K562 (cell line): ENCODE data around the gene CSRP2. TPM values are rescaled to one million over a fixed set of nuclear protein-coding genes. Genes with fewer than 3 reads are reported as not detected.
A peak's percentile ranks its signal among the peaks of the same experiment; 100 is the strongest.

Experiments
- ATAC-seq: fragments of 200-7000 bp; cut with Tn5 transposase; 3 replicates; pipeline ENCODE4 v1.9.1; 2020; ENCODE audit warnings: moderate library complexity
- BruUV-seq: library from RNA; stranded (reverse); fragments of 400-500 nt; replicated peaks from 2 replicates; lab custom pipeline; 2021; lab: Mats Ljungman, UMichigan
- CTCF ChIA-PET: fragments of 300-600 bp; formaldehyde crosslinking; extraction: SDS; loops from one replicate; lab custom pipeline; 2021; ENCODE audit warnings: low intra/inter-chr PET ratio; lab: Yijun Ruan, JAX
- POLR2A ChIA-PET: fragments of 300-600, 350-650 bp; sonication (Branson Sonifier 250); formaldehyde crosslinking; extraction: SDS; loops from one replicate; lab custom pipeline; 2021; ENCODE audit warnings: antibody characterized with exemption, inconsistent platforms; lab: Yijun Ruan, JAX
- DNase-seq, 4 experiments: peaks; one replicate each; pipeline versions ENCODE4 v3.0.0 to v3.0.0-alpha.2; 2011 to 2018; ENCODE audit warnings: low spot score in 3 of 4, mixed read lengths in 3 of 4; ENCODE audit errors: extremely low read depth in 1 of 4
- FAIRE-seq: peaks from 2 replicates; lab custom pipeline; 2011; peaks lifted over from hg19 to GRCh38; lab: Jason Lieb, UNC
- H2AFZ ChIP-seq: 2 replicates; pipeline ENCODE4 v1.6.0; 2011; ENCODE audit warnings: low read depth, low read length, control low read depth, inconsistent platforms
- H3K27ac ChIP-seq: fragments of 200-600 bp; 3 replicates; pipeline ENCODE4 v1.8.0; 2011; ENCODE audit warnings: low read depth, mild to moderate bottlenecking, control low read depth, inconsistent platforms, low read length, moderate library complexity, mixed read lengths; ENCODE audit errors: extremely low read depth
- H3K27me3 ChIP-seq, 2 experiments: fragments of 300-600 bp in 1 of 2; 2 replicates in 1 of 2; 3 replicates in 1 of 2; pipeline versions ENCODE4 v1.6.0 to v1.8.0; 2011; ENCODE audit warnings: inconsistent platforms in 2 of 2, low read length in 2 of 2, mild to moderate bottlenecking in 1 of 2, mixed read lengths in 1 of 2, moderate library complexity in 1 of 2; ENCODE audit not compliant: control insufficient read depth in 2 of 2, insufficient read depth in 2 of 2
- H3K36me3 ChIP-seq: fragments of 300-600 bp; 3 replicates; pipeline ENCODE4 v1.8.0; 2011; ENCODE audit warnings: mild to moderate bottlenecking, low read length, inconsistent platforms; ENCODE audit not compliant: control insufficient read depth, insufficient read depth
- H3K4me1 ChIP-seq, 2 experiments: fragments of 200-600 bp in 1 of 2; replicated peaks in 1 of 2; 2 replicates in 1 of 2; 3 replicates in 1 of 2; pipeline versions ENCODE4 v1.5.1 to v1.8.0; 2011; ENCODE audit warnings: inconsistent platforms in 2 of 2, low read length in 2 of 2, mild to moderate bottlenecking in 1 of 2, mixed read lengths in 1 of 2, moderate library complexity in 1 of 2; ENCODE audit not compliant: control insufficient read depth in 2 of 2, insufficient read depth in 2 of 2
- H3K4me2 ChIP-seq: 2 replicates; pipeline ENCODE4 v1.6.1; 2011; ENCODE audit warnings: low read length, control low read depth, inconsistent platforms, mixed read lengths; ENCODE audit not compliant: insufficient read depth
- H3K4me3 ChIP-seq: fragments of 200-600 bp; sonication (generic), shearing (Covaris generic); 2 replicates; pipeline ENCODE4 v1.5.1; 2016; ENCODE audit warnings: control low read depth, inconsistent platforms
- H3K79me2 ChIP-seq: fragments of 200-600 bp; 3 replicates; pipeline ENCODE4 v1.8.0; 2011; ENCODE audit warnings: low read length, inconsistent platforms; ENCODE audit not compliant: control insufficient read depth, insufficient read depth
- H3K9ac ChIP-seq, 2 experiments: 2 replicates each; pipeline versions ENCODE4 v1.6.0 to v1.6.1; 2011; ENCODE audit warnings: low read depth in 2 of 2, low read length in 2 of 2, control low read depth in 1 of 2, inconsistent platforms in 1 of 2, mild to moderate bottlenecking in 1 of 2, mixed read lengths in 1 of 2; ENCODE audit not compliant: insufficient read depth in 1 of 2
- H3K9me1 ChIP-seq: one replicate; pipeline ENCODE4 v1.6.0; 2011; ENCODE audit warnings: inconsistent platforms, mild to moderate bottlenecking, low read length, moderate library complexity; ENCODE audit not compliant: control insufficient read depth, insufficient read depth
- H3K9me3 ChIP-seq: replicated peaks from 2 replicates; pipeline ENCODE4 v1.5.1; 2011; ENCODE audit warnings: low read depth, low read length, inconsistent platforms; ENCODE audit not compliant: control insufficient read depth, insufficient read depth
- H4K20me1 ChIP-seq: replicated peaks from 2 replicates; pipeline ENCODE4 v1.6.1; 2011; ENCODE audit warnings: low read length, inconsistent platforms, mixed read lengths; ENCODE audit not compliant: control insufficient read depth, insufficient read depth
- FOXA1 ChIP-seq: fragments of 450-650 bp; IDR thresholded peaks from 2 replicates; pipeline ENCODE4 v1.6.1; 2016; ENCODE audit warnings: mild to moderate bottlenecking, borderline replicate concordance
- KDM5B ChIP-seq: fragments of 200-600 bp; sonication (generic); IDR thresholded peaks from 2 replicates; pipeline ENCODE4 v1.6.1; 2012; ENCODE audit warnings: low read depth, mild to moderate bottlenecking, moderate library complexity, low read length, control low read depth, inconsistent platforms; ENCODE audit not compliant: insufficient replicate concordance
- KHSRP ChIP-seq: fragments of 450-650 bp; IDR thresholded peaks from 2 replicates; pipeline ENCODE4 v1.6.1; 2017
- KLF1 ChIP-seq: fragments of 450-650 bp; IDR thresholded peaks from 2 replicates; pipeline ENCODE4 v1.6.1; 2016; ENCODE audit warnings: missing genetic modification characterization, missing compliant biosample characterization
- MXD1 ChIP-seq: fragments of 250-450 bp; sonication (Bioruptor Pico); IDR thresholded peaks from 2 replicates; pipeline ENCODE4 v1.8.0; 2021; ENCODE audit warnings: borderline replicate concordance, mild to moderate bottlenecking, moderate library complexity; ENCODE audit not compliant: poor library complexity, severe bottlenecking
- NFYB ChIP-seq: IDR thresholded peaks from 2 replicates; pipeline ENCODE4 v1.6.1; 2011; ENCODE audit warnings: mild to moderate bottlenecking, moderate library complexity; ENCODE audit not compliant: insufficient read length; ENCODE audit errors: extremely low read depth
- RAD51 ChIP-seq: fragments of 450-650 bp; IDR thresholded peaks from 2 replicates; pipeline ENCODE4 v1.7.1; 2016; ENCODE audit warnings: low read depth, mild to moderate bottlenecking, borderline replicate concordance
- TFAM ChIP-seq: fragments of 250-450 bp; sonication (Bioruptor Pico); conservative IDR thresholded peaks from 2 replicates; pipeline ENCODE4 v1.5.0; 2021; ENCODE audit warnings: mild to moderate bottlenecking, moderate library complexity
- TFE3 ChIP-seq: fragments of 450-650 bp; formaldehyde crosslinking; IDR thresholded peaks from 2 replicates; pipeline ENCODE4 v1.4.0; 2020; ENCODE audit warnings: mild to moderate bottlenecking, mixed read lengths
- USF1 ChIP-seq: sonication (generic); formaldehyde crosslinking; IDR thresholded peaks from 2 replicates; pipeline ENCODE4 v1.9.0; 2022; ENCODE audit warnings: mild to moderate bottlenecking, missing genetic modification reagents
- USF2 ChIP-seq: sonication (generic); formaldehyde crosslinking; IDR thresholded peaks from 2 replicates; pipeline ENCODE4 v1.5.0; 2020; ENCODE audit warnings: missing genetic modification reagents
- ZBTB43 ChIP-seq: sonication (generic); formaldehyde crosslinking; IDR thresholded peaks from 2 replicates; pipeline ENCODE4 v1.8.0; 2023; ENCODE audit warnings: mild to moderate bottlenecking, missing genetic modification reagents
- ZC3H4 ChIP-seq: sonication (generic); formaldehyde crosslinking; IDR thresholded peaks from 2 replicates; pipeline ENCODE4 v1.9.0; 2021; ENCODE audit warnings: missing genetic modification reagents, borderline replicate concordance
- WGBS: fragments of 100-300 bp; shearing (Covaris generic); methylation state at CpG from one replicate; pipeline ENCODE4 v1.1.6; 2016; ENCODE audit warnings: low coverage, mixed read lengths; ENCODE audit not compliant: insufficient coverage; ENCODE audit errors: missing lambda C conversion rate; 5-methylcytosine and 5-hydroxymethylcytosine counted together
- in situ Hi-C: fragments of 300-500 bp; cut with MboI; formaldehyde crosslinking; loops from 4 replicates; pipeline ENCODE4 v1.15.0; 2018; ENCODE audit warnings: inconsistent platforms, mixed read lengths
- intact Hi-C: fragments of 100-400 bp; cut with micrococcal nuclease; formaldehyde crosslinking; loops from 2 replicates; pipeline ENCODE4 v1.14.2; 2022
- polyA plus RNA-seq, 8 experiments: library from polyadenylated mRNA; depleted of rRNA in 4 of 8; stranded (reverse) in 5 of 8; unstranded in 3 of 8; fragments of >200 nt; fragmentation: Nextera tagmentation in 2 of 8; fragmentation: Illumina TruSeq in 1 of 8; extraction: Ambion mirVana in 2 of 8; extraction: Trizol in 1 of 8; gene quantifications; 2 replicates each; pipeline versions ENCODE4 v1.2.1 to v1.2.3, GENCODE V29; 2011 to 2014; ENCODE audit warnings: inconsistent platforms in 1 of 8, missing spikeins in 1 of 8
- total RNA-seq, 7 experiments: library from RNA; depleted of rRNA in 6 of 7; stranded (reverse); fragments of >200 nt in 6 of 7; fragmentation: Illumina TruSeq in 2 of 7; extraction: Trizol in 2 of 7; gene quantifications; 2 replicates each; pipeline versions ENCODE4 v1.2.1 to v1.2.3, GENCODE V29; 2011 to 2021; ENCODE audit warnings: low replicate concordance in 1 of 7

Gene CSRP2
- total and polyA plus RNA-seq, 9 of the 15 experiments (the other 6 are each of a cell fraction or from before 2014, with no cell fraction given) = 0.32 to 6.2 (median 2.3) TPM

GRCh38 chr12:76883151-76883550, 4.3 kb upstream of the CSRP2 start:
- no peak overlapping the region for H3K9ac ChIP-seq
- WGBS = 2% methylated on average over 6 of the region's 6 CpGs
- no peak for FAIRE-seq
- peak; percentile 7; the same call in 1 of the 3 replicates for ATAC-seq
- TF ChIP-seq KDM5B = no peak
- no peak for TF ChIP-seq MXD1
- TF ChIP-seq TFAM (CRISPR knock-in tag) = no peak
- TF ChIP-seq KHSRP = no peak
- peak; percentile 35; the same call in 1 of the 2 replicates for TF ChIP-seq TFE3 (CRISPR knock-in tag)
- 0 out of 2 replicates have a peak, but pooled peaks have one; percentile 15 for TF ChIP-seq USF2 (CRISPR knock-in tag)
- TF ChIP-seq ZC3H4 (CRISPR knock-in tag) = no peak
- TF ChIP-seq RAD51 = peak; percentile 71
- no peak for TF ChIP-seq ZBTB43 (CRISPR knock-in tag)
- no peak for TF ChIP-seq KLF1 (tag)
- peak; percentile 43; the same call in 1 of the 2 replicates for TF ChIP-seq USF1 (CRISPR knock-in tag)
- peak; percentile 18 for TF ChIP-seq NFYB
- TF ChIP-seq FOXA1 = no peak
- TF ChIP-seq, all 486 proteins: peak for 5
- ChIA-PET CTCF (no interaction called here), POLR2A (interaction anchor here (1.1 kb wide), 1 partner anchor 12 kb away, joined by 3 read pairs; no protein-coding TSS in a partner anchor)
- Histone ChIP-seq H3K4me1 (peaks cover 0 to 15% of the 10 kb centered on the region in 2 experiments; a peak in 3 of 5 replicates), H3K36me3 (no peaks in the 10 kb centered on the region), H3K9me1 (no peaks in the 10 kb centered on the region), H3K9me3 (no peaks in the 10 kb centered on the region), H3K27ac (no peak overlapping the region), H4K20me1 (no peaks in the 10 kb centered on the region), H3K4me3 (no peak overlapping the region), H3K4me2 (no peak overlapping the region), H3K79me2 (no peaks in the 10 kb centered on the region), H2AFZ (no peak overlapping the region), H3K27me3 (peaks cover 0 to 7% of the 10 kb centered on the region in 2 experiments; a peak in 4 of 5 replicates)
- no TSS peak for BruUV-seq
- DNase-seq = peak in 1 of 4 experiments; percentile 43
- in situ Hi-C loops (no loop called here), intact Hi-C loops (no loop called here)
